Tibial artery (tissue), 4 donors: ENCODE measurements around the gene CNGA4.
"Not testable (repeated sequence)": the region's sequence is repeated elsewhere in the genome, so short reads cannot be mapped to it uniquely, and the experiment has no call there.

ENCODE experiments used
- DNase-seq, 2 donors: peaks; one replicate each; pipeline ENCODE4 v3.0.0-alpha.2; 2019
- H3K27ac ChIP-seq, 2 donors: fragments of 200-600 bp; sonication (generic) in 1 of 2; 1 replicate in 1 of 2; 2 replicates in 1 of 2; pipeline ENCODE4 v1.5.1; 2018 to 2019; ENCODE audit warnings: mild to moderate bottlenecking in 1 of 2
- H3K27me3 ChIP-seq, 2 donors: fragments of 200-600 bp; sonication (generic) in 1 of 2; one replicate each; pipeline versions ENCODE4 v1.5.1 to v1.6.0; 2016 to 2019
- H3K36me3 ChIP-seq, 3 donors: fragments of 200-600 bp; sonication (generic) in 2 of 3; one replicate each; pipeline ENCODE4 v1.5.1; 2016 to 2019; ENCODE audit warnings: mild to moderate bottlenecking in 2 of 3
- H3K4me1 ChIP-seq, 4 donors: fragments of 200-600 bp; sonication (generic) in 2 of 4; 1 replicate in 3 of 4; 2 replicates in 1 of 4; pipeline ENCODE4 v1.5.1; 2016 to 2019
- H3K4me3 ChIP-seq, 2 donors: fragments of 200-600 bp; sonication (generic) in 1 of 2; 1 replicate in 1 of 2; 2 replicates in 1 of 2; pipeline ENCODE4 v1.5.1; 2018 to 2019; ENCODE audit warnings: mild to moderate bottlenecking in 2 of 2
- H3K9me3 ChIP-seq, 3 donors: fragments of 200-600 bp; sonication (generic) in 1 of 3; one replicate each; pipeline ENCODE4 v1.5.1; 2016 to 2019
- intact Hi-C: fragments of 100-400 bp; cut with DNase I; formaldehyde crosslinking; loops from one replicate; pipeline ENCODE4 v1.15.0; 2023; ENCODE audit warnings: low total_unique reads
- TF ChIP-seq, protein P1 (sequence below), 2 experiments: fragments of 200-600 bp in 1 of 2; fragments of 450-650 bp in 1 of 2; IDR thresholded peaks; one replicate each; pipeline ENCODE4 v1.5.1; 2017 to 2019; ENCODE audit warnings: antibody characterized with exemption in 2 of 2, mild to moderate bottlenecking in 1 of 2, moderate library complexity in 1 of 2

CNGA4 gene

GRCh38 chr11:6271598-6271997, 32.7 kb downstream of the CNGA4 start:
- Histone ChIP-seq H3K4me3 (no peak overlapping the region), H3K27ac (no peak overlapping the region), H3K27me3 (peaks cover 0 to 6% of the 10 kb centered on the region in 2 donors), H3K9me3 (no peaks in the 10 kb centered on the region), H3K36me3 (no peaks in the 10 kb centered on the region), H3K4me1 (peaks cover 0 to 8% (median 5%) of the 10 kb centered on the region in 4 donors)
- no peak for DNase-seq
- intact Hi-C loops: no loop called here
- TF ChIP-seq, protein P1, sequence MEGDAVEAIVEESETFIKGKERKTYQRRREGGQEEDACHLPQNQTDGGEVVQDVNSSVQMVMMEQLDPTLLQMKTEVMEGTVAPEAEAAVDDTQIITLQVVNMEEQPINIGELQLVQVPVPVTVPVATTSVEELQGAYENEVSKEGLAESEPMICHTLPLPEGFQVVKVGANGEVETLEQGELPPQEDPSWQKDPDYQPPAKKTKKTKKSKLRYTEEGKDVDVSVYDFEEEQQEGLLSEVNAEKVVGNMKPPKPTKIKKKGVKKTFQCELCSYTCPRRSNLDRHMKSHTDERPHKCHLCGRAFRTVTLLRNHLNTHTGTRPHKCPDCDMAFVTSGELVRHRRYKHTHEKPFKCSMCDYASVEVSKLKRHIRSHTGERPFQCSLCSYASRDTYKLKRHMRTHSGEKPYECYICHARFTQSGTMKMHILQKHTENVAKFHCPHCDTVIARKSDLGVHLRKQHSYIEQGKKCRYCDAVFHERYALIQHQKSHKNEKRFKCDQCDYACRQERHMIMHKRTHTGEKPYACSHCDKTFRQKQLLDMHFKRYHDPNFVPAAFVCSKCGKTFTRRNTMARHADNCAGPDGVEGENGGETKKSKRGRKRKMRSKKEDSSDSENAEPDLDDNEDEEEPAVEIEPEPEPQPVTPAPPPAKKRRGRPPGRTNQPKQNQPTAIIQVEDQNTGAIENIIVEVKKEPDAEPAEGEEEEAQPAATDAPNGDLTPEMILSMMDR (IDR thresholded peaks at IDR 0.05): no peak

DNA sequence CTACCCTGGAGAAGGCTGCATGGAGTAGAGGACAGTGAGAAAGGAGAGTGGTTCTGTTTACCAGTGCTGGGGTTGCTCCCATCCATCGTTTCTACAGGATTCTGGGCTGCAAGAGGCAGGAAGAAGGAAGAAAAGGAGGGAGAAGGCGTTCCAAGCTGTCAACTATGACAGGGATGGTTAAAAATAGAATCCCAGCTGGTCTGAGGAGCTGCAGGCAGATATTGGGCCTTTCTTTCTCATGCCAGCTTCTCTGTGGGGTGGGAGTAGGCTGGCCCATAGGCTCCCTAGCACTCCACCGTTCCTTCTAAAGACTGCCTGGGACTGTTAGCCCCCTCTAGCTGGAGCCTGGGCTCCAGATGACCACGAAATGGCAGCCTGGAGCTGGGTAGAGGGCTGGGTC, 34.3 kb downstream of the CNGA4 start:
- Histone ChIP-seq H3K9me3 (peaks cover 0 to 8% (median 0%) of the 10 kb centered on the region in 3 donors), H3K4me3 (no peak overlapping the region), H3K36me3 (no peaks in the 10 kb centered on the region), H3K4me1 (peaks cover 0 to 8% (median 5%) of the 10 kb centered on the region in 4 donors), H3K27me3 (peaks cover 0 to 6% of the 10 kb centered on the region in 2 donors), H3K27ac (no peak overlapping the region)
- DNase-seq: no peak
- TF ChIP-seq, protein P1 (IDR thresholded peaks at IDR 0.05): no peak
- intact Hi-C loops: no loop called here

GRCh38 chr11:6280809-6281208, 41.9 kb downstream of the CNGA4 start:
- H3K4me3 ChIP-seq, H3K36me3 ChIP-seq, H3K4me1 ChIP-seq, H3K27ac ChIP-seq, DNase-seq, H3K27me3 ChIP-seq, H3K9me3 ChIP-seq, intact Hi-C loops: not testable (repeated sequence)

GRCh38 chr11:6283453-6284023, 44.6 kb downstream of the CNGA4 start:
- intact Hi-C loops: no loop called here

DNA sequence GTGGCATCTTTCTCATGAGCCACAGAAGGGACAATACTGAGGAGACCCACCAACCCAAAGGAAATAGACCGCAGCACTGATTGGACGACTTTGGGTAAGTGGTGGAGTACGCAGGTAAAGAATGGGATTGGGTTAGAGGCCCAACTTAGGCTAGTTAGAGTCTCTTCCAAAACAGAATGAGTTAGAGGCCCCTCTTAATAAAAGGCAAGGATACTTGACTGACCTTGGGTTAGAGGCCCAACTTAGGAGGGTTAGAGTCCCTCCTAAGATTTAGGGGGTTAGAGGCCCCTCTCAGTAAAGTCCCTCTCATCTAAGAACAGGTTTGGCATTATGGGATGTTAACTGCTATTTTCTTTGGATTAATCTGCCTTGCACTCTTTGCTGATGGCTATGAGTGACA, 45.4 kb downstream of the CNGA4 start:
- H3K9me3 ChIP-seq: no peaks in the 10 kb centered on the region
- intact Hi-C loops: no loop called here
- TF ChIP-seq, protein P1 (IDR thresholded peaks at IDR 0.05): no peak

More at GRCh38 chr11:6283453-6284023, 44.6 kb downstream of the CNGA4 start:
- H3K4me3 ChIP-seq: no peak overlapping the region
- H3K36me3 ChIP-seq: no peaks in the 10 kb centered on the region
- no peaks in the 10 kb centered on the region for H3K4me1 ChIP-seq
- no peak overlapping the region for H3K27ac ChIP-seq
- TF ChIP-seq, protein P1 (IDR thresholded peaks at IDR 0.05): no peak
- DNase-seq: no peak
- H3K27me3 ChIP-seq: peaks cover 0 to 2% of the 10 kb centered on the region in 2 donors
- no peaks in the 10 kb centered on the region for H3K9me3 ChIP-seq

DNA sequence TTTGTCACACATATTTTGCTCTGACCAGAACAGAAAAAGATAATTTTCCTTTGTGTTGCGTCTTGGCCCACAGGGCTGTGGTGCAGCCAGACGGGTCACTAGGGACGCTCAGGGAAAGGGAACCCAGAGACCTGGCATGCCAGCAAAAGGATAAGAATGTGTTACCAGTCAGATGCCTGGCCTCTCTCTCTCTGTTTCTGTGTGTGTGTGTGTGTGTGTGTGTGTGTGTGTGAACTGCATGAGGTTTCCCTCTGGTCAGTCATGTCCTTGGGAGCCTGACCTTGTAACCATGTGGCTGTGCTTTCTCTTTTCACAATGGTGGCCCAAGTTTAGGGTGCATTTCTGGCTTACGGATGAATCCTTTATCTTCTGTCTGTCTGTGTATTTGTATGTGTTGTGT, 46.1 kb downstream of the CNGA4 start:
- TF ChIP-seq, protein P1 (IDR thresholded peaks at IDR 0.05): no peak
- Histone ChIP-seq H3K27me3 (peaks cover 0 to 2% of the 10 kb centered on the region in 2 donors), H3K27ac (no peak overlapping the region), H3K4me1 (no peaks in the 10 kb centered on the region), H3K36me3 (no peaks in the 10 kb centered on the region), H3K9me3 (no peaks in the 10 kb centered on the region), H3K4me3 (no peak overlapping the region)
- intact Hi-C loops: no loop called here
- no peak for DNase-seq

More for the DNA sequence above, 45.4 kb downstream of the CNGA4 start:
- no peak overlapping the region for H3K27ac ChIP-seq
- peaks cover 0 to 2% of the 10 kb centered on the region in 2 donors for H3K27me3 ChIP-seq
- DNase-seq: no peak
- H3K4me1 ChIP-seq: no peaks in the 10 kb centered on the region
- no peak overlapping the region for H3K4me3 ChIP-seq
- no peaks in the 10 kb centered on the region for H3K36me3 ChIP-seq
